GM19452 (cell line): Measurements from ENCODE around the gene FANCC.

ENCODE experiments used
- ATAC-seq: cut with Tn5 transposase; IDR thresholded peaks from one replicate; pipeline ENCODE4 v1.9.1; 2021; ENCODE audit not compliant: unreplicated experiment

FANCC gene, protein sequence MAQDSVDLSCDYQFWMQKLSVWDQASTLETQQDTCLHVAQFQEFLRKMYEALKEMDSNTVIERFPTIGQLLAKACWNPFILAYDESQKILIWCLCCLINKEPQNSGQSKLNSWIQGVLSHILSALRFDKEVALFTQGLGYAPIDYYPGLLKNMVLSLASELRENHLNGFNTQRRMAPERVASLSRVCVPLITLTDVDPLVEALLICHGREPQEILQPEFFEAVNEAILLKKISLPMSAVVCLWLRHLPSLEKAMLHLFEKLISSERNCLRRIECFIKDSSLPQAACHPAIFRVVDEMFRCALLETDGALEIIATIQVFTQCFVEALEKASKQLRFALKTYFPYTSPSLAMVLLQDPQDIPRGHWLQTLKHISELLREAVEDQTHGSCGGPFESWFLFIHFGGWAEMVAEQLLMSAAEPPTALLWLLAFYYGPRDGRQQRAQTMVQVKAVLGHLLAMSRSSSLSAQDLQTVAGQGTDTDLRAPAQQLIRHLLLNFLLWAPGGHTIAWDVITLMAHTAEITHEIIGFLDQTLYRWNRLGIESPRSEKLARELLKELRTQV

DNA sequence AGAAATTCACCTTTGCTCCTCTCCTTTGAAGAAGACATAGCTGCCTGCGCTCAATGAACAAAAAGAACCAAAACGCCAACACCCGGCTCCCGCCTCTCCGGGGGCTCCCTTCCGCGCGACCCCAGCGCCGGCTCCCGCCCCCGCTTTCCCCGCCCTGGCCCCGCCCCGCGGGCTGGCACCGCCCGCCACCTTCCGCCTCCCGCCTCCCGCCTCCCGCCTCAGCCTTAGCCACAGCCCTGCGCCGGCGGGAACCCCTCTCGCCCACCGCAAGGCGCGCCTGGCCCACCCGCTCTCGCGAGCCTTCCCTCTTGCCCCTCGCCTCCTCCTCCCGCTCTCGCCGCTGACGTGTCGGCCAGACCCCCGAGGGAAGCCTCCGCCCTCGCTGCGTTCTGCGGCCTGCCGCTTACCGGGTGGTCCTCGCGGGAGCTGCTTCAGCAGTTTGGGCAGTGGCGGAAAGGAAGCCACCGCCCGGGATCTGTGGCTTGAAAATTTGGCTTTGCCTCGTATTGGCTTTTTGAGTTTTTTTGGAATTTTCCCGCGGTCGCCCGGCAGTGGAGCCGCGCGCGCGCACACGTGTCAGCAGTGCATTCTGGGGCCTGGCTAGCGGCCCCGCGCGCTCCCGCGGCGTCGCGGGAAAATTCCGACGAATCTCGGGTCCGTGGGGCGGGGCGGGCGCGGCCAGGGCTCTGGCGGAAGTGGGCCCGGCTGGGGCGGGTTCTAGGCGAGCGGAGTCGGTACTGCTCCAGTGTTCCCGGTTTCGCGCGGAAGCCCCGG is at the start of gene FANCC:
Gene FANCC, minus strand, starts transcription at position 591 of the 774 bp plus-strand sequence. CDS start 68,418 bp downstream, outside the sequence.
- ATAC-seq, result peak; percentile 73

DNA sequence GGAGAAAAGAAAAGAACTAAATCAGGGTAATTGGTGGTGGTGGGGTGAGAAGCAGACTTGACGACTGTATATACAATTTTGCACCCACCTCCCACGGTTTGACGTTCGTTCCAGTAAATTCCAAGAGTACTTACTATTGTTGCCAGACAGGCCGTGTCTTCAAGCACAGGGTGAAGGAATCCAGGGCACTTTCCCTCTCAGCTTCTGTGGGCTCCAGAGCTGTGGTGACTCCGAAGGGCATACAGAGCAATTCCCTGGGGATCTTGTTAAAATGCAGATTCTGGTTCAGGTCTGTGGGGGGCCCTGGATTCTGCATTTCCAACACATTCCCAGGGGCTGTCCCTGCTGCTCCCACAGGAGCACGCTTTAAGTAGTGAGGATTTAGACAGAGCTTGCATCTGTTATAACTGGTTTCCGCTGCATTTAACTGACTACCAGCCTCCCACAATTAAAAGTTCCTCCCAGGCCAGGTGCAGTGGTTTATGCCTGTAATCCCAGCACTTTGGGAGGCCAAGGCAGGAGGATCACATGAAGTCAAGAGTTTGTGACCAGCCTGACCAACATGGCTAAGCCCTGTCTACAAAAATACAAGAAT is 49.3 kb upstream of the FANCC start:
- ATAC-seq, result no peak

DNA sequence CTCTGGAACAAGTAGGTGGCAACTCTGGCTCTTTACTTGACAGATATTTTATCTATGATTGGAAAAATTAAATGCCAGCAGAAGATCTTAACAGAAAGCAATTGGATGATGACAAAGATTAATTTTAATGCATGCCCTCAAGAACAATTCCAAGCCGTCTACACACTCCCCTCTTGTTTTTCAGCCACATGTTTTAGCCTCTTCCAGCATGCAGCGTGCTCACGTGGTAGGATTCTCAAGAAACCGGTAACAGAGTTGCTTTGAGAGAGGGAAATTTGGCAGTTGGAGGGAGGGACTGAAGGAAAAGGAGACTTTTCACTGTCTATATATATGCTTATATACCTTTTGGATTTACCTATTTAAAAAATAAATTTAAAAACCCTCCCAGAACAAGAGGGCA is 48.3 kb upstream of the FANCC start:
- ATAC-seq, result no peak

DNA sequence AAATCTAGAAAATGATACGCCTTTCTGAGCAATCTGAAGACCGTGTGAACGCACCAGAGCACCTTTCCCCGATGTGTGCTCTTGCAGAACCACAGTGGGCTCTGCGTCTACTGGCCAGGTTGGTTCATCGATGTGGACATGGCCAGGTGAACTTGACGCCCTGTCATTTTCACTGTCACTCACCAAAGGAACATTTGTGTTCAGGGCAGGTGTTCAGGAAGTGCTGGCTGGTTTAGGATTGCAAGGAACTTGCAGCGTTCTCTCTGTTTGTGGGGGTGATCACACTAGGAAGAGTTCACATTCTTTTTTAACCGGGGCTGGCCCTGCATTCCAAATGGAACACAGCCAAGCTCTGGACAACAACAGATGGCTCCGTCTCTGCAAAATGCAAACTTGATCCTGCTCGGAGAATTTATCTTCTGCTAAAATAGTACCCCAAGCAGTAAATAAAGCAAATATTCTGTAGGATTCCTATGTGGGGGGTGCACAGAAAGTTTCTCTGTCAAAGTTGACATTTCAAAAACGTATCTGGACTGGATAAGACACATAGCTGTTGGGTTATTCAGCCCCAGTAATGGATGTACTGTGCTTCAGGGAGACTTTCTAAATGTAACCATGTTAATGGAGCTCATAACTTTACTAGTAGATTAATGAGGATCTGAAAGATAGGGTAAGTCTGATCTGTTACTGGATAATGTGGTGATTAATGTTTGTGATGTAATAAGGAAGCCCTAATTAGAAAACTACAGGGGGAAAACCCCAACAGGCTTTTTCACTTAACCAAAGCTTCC is 45.7 kb upstream of the FANCC start:
- no peak for ATAC-seq

DNA sequence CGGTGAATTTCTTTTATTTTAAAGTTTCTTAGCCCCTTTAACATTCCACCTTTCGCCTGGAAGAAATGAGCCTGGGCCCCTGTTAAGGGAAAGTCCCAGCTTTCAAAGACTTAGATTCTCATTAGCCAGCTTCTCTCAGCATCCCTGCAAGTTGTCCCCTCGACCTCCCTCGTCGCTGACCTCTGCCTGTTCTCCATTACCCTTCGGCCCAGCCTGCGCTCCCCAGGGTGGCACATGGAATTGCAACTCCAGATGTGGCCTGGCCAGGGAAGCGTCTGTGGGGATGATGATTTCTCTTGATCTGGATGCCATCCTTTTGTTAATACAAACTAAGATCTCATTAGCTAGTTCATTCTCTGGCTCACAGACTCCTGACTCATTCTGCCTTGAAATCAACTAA is 43.4 kb upstream of the FANCC start:
- no peak for ATAC-seq

DNA sequence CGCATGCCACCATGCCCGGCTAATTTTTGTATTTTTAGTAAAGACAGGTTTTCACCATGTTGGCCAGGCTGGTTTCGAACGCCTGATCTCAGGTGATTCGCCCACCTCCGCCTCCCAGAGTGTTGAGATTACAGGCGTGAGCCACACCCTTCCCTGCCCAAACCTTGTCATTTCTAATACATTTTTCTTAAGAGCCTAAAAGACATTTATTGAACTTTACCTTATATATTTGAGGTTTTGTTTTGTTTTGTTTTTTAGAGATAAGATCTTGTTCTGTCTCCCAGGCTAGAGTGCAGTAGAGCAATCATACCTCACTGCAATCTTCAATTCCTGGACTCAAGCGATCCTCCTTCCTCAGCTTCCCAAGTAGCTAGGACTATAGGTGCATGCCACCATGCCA is 39.8 kb upstream of the FANCC start:
- ATAC-seq, result no peak

DNA sequence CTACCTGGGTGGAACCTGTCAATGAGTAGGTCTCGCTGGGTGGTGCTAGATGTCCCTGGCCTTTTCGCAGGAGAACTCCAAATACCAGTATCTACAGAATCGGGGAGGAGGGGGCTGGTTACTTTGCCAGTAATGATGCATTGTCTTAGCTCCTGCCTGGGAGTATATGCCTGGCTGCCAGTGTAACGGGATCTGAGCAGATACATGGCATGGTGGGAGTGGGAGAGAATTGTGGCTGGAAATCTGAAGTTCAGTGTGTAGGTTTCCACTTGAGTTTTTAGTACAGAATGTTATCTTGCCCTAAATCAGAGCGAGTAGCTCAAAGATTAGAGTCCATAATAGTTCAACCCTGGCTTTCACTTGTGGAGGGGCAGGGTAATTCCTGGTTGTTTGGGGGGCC is 38.0 kb upstream of the FANCC start:
- ATAC-seq, result no peak

DNA sequence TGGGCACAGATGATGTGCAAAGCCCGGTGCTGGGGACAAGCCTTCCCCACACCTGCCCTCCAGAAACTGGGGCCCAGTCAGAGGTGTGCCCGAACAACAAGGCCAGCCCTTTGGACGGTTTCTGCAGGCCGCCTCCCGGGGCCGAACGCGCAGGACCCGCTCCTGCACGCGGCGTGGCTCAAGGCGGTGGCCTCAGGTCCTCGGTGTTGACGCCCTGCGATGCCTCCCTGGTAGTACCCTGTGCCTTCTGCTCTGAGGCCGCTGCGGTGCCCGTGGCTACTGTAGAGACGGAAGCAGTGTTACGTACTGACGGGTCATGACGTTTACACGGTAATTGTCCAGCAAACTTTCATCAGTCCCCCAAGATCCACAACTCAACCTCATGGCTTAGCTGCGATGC is 33.5 kb upstream of the FANCC start:
- no peak for ATAC-seq

DNA sequence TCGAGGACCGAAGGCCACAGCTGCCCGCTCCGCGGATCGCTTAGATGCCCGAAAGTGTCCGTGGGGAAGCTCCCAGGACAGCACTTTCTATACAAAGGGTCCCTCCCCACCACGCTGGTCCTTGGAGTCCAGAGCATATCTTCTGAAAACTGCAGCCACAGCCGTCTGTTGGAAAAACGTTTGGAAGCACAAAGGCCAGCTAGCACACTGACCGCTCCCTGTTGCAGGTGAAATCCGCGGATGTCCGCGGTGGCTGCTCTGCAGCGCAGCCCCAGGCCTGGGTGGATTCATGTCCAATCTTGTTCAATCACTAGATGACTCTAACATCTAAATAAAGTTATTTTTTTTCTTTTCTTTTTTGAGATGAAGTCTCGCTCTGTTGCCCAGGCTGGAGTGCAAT is 32.8 kb upstream of the FANCC start:
- ATAC-seq, result no peak

DNA sequence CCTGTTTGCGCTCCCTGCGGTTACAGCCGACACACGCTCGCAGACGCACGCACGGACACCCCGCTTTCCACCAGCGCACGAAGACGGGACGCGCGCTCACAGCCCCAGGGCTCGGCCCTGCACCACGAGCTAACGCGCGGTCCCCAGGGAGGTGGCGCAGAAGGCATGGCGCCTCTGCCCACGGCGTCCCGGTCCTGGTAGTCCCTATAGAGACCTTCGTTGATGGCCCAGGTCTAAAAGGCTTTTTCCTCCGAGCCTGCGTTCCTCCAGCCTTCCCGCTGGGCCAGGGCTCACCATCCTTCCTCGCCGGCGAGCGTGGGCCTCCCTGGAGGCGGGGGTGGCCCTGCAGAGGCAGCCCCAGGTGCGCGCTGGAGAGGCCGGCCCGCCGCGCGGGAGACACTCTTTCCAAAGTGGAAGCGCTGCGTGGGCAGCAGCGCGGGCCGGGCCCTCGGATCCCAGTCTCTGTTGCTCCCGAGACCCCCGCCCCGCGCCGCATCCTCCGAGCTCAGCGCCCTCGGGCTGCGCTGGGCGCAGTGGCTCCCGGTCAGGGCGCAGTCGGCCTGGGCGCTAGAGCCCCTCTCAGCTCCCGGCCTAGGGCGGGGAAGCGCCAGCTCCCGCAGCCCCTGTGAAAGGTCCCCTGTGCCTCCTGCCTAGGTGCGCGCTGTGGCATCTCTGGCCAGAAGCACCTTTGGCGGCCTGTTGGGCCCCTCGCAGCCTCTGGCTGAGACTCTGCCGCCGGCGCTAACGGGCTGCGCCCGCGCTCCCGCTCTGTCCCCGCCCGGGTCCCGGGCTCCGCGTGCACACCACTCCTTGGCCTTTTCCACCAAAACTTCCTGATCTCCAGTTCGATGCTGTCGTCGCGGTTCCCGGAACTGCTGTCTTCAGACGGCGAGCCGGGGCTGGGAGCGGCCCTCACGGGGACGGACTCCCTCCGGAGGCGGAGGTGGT is 31.9 kb upstream of the FANCC start:
- no peak for ATAC-seq

DNA sequence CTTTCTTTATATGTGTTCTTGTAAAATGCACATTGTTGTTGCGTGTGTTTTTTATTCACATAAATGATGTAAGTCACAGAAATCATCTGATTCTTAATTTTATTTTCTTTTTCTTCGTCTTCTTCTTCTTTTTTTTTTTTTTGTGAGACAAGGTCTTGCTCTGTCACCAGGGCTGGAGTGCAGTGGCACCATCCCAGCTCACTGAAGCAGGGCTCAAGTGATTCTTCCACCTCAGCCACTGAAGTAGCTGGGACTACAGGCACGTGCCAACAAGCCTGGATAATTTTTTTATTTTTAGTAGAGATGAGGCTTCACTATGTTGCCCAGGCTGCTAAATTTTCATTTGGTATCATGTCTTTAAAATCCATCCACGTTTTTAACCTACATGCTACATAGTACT is 28.5 kb upstream of the FANCC start:
- ATAC-seq, result no peak

DNA sequence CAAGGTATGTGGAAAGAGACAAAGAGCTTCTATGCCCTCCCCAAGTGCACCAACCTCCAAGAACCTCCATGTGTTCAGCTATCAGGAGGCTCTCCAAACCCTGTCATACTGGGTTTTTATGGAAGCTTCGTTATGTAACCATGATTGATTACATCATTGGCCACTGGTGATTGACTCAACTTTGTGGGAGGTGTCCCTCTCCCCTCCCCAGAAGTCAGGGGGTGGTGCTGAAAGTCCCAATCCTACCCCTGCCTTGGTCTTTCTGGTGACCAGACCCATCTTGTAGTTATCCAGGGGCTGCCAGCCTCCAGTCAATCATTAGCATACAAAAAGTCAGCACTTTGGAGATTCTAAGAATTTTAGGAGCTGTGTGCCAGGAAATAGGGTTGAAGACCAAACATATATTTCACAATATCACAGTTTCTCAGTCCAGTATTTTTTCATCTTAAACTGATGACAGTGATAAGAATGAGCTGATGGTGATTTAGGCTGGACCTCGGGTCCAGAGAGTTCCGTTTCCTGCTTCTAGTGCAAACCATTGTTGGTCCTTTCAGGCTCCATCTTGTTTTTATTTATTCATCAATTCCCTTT is 27.3 kb upstream of the FANCC start:
- no peak for ATAC-seq

DNA sequence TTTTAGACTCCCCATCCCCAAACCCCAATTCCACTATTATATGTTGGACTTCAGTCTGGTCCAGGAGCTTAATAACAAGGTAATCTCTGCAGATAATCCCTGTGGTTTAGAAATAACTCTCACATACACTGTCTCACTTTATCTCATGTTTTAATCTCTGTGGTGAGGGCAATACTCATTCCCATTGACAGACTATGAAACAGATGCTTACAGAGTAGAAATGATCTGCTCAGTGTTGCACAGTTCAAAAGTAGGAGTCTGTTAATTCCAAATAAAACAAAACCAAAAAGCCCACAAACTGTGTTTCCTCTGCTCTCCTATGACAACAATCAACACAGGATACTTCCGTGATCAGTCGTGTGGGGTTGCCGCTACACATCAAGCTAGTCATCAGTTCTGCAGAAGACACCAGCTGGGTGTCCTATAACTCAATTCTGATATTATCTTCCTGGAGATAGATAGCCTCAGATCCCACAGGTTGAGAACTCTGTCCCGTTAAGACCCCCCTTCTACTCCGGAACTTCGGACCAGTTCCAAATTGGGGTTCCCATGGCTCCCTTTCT is 26.3 kb upstream of the FANCC start:
- ATAC-seq, result no peak

DNA sequence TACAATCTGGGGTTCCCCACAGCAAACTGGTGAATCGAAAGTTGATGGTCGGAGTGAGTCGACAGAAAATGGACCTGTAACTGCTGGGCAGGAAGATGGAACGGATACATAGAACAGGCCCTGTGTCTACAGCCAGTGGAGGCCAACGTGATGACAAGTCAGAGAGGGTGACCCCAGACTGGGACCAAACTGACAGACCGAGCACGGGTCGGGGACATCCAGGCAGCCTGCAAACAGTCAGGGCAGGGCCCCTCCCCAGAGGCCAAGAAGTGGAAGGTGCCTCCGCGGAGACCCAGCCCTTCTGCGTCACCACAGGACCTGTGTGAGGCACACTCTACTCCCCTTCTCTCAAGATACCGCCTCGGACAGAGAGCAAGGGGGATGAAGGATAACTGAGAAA is 25.1 kb upstream of the FANCC start:
- ATAC-seq, result no peak

DNA sequence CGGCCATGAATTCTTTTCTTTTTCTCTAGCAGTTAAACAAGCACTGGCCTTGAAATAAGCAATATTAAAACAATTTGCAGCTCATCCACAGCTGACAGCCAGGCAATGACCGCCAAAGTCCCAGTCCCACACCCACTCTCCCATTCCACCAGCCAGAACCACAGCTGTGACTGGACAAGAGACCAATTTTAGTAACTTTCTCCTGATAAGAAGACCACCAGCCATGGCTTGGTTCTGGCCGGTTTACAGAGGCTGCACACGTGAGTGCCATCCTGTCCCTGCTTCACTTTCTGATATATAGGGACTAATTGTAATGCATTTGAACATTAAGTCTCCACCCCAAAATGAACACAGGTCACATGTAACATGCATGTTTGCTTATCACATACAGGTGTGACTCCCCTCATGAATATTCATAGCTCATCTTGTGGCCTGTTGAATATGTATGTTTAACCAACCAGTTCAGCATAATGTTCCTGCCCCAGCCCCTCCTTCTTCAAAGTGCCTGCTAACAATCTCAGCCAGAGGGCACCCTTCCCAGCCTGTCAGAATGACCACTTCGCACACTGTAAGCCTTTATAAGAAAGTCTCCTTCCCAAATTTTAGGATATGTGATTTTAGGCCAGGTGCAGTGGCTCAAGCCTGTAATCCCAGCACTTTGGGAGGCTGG is 23.9 kb upstream of the FANCC start:
- ATAC-seq, result no peak

DNA sequence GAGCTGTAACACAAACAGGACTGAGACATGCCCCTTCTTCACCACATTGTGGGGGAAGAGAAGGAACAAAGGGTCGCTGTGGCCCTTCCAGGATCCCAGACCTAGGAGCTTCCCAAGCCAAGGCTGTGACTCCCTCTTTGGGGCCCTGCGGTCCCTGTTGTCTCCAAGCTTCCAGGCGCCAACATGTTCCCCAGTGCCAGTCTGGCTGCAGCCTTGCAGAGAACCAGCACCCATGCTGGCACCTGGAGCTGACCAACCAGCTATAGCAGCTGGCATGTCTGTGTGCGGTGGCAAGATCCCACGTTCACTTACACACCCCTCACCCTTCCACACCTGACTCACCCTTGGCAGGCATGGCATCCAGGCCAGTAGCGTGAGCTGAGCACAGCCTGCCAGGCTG is 20.7 kb upstream of the FANCC start:
- ATAC-seq, result no peak

DNA sequence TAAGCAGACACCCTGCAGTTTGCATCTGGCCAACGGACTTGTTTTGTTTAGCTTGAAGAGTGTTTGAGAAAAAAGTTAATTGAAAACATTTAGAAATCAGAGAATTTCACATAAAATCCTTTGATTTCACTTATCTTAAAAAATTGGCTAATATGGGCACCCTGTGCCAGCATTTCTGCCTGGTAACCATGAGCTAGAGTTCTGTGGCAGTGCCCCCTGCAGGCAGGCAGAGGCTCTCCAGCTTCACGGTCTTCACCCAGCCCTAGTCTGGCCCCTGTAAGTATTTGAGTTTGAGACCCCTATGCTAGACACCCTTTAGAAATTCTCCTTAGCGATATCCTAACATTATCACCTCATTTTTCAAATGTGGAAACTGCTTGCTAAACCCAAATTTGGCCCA is 18.8 kb upstream of the FANCC start:
- ATAC-seq, result no peak

DNA sequence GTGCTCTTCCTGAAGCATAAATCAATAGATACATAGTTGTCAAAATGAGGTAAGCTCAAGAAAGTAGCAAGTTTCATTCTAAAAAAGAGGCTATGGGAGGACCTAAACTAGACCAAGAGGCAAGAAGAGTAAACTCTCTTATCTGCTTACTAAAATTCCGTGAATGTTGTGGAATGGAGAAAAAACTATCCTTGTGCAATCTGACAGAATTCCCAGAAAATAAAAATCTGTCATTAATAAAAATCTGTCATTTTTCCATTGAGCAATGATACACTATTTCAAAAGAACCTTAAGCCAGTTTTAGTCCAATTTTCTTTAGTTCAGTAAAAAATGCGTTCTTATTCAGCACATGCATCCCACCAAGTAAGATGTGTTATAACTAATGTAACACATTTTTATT is 15.9 kb upstream of the FANCC start:
- no peak for ATAC-seq

DNA sequence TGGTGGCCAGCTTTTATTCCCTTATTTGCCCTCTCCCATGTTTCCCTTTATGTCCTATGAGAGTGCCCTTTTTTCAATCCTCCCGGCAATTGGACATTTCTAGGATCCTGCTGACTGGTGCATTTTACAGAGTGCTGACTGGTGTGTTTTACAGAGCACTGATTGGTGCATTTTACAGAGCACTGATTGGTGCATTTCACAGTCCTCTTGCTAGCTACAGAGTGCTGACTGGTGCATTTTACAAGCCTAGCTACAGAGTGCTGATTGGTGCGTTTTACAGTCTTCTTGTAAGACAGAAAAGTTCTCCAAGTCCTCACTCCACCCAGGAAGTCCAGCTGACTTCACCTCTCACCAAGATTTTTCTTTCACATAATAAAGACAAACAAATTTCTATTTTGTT is 15.4 kb upstream of the FANCC start:
- no peak for ATAC-seq
